SH-SY5Y (cell line): Measurements from ENCODE around the gene MEI1.

Experiments
- GATA2 ChIP-seq: IDR thresholded peaks from 2 replicates; pipeline ENCODE4 v1.6.1; 2011; ENCODE audit warnings: mild to moderate bottlenecking, low read depth, low read length
- GATA3 ChIP-seq: IDR thresholded peaks from 2 replicates; pipeline ENCODE4 v1.6.1; 2011; ENCODE audit warnings: low read depth, mild to moderate bottlenecking, low read length, moderate library complexity

DNA sequence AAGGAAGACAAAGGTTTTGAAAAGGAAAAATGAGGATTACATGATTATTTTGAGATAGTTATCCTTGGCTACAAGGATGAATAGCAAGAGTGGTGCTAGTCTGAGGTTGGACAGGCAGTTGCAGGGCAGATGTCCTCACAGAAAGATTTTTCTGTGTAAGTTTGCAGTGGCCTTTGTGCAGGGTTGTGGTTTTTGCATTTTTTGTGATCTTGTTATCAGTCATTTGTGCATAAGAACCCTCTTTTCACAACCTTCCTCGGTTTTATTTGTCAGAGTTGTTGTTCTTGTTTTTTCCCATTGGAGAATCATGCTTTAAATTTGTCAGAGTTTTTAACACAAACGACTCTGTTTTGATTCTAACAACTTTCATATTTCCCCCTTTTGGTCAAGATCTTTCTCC lies 102.6 kb downstream of the MEI1 start:
- TF ChIP-seq GATA3 (no peak), GATA2 (no peak)
